ENCODE data around the gene MSH6.

MSH6 gene

GRCh38 chr2:47783486-47784351 is 774 bp downstream of the MSH6 start:
- in situ Hi-C loops (cut with MboI; ENCODE audit: low sequenced_read_pairs) = no loop called here

- in situ Hi-C loops (cut with MboI; ENCODE audit: low sequenced_read_pairs) = no loop called here
Observed at GRCh38 chr2:47784352-47784851, 1.5 kb downstream of the MSH6 start.

- in situ Hi-C loops (cut with MboI; ENCODE audit: low sequenced_read_pairs) = no loop called here
Observed at GRCh38 chr2:47785986-47786385, 3.0 kb downstream of the MSH6 start.

GRCh38 chr2:47796090-47796697 is 13.2 kb downstream of the MSH6 start:
- in situ Hi-C loops (cut with MboI; ENCODE audit: low sequenced_read_pairs) = no loop called here

GRCh38 chr2:47798631-47799030 is 15.7 kb downstream of the MSH6 start:
- in situ Hi-C loops (cut with MboI; ENCODE audit: low sequenced_read_pairs) = no loop called here

GRCh38 chr2:47799031-47799609 is 16.2 kb downstream of the MSH6 start:
- in situ Hi-C loops (cut with MboI; ENCODE audit: low sequenced_read_pairs) = no loop called here

- in situ Hi-C loops (cut with MboI; ENCODE audit: low sequenced_read_pairs) = no loop called here
Observed at GRCh38 chr2:47801118-47801517, 18.2 kb downstream of the MSH6 start.

GRCh38 chr2:47803363-47803762 is 20.4 kb downstream of the MSH6 start:
- in situ Hi-C loops (cut with MboI; ENCODE audit: low sequenced_read_pairs) = no loop called here

GRCh38 chr2:47803770-47804169 is 20.8 kb downstream of the MSH6 start:
- in situ Hi-C loops (cut with MboI; ENCODE audit: low sequenced_read_pairs) = no loop called here

GRCh38 chr2:47805850-47806249 is 22.9 kb downstream of the MSH6 start:
- in situ Hi-C loops (cut with MboI; ENCODE audit: low sequenced_read_pairs) = no loop called here

- in situ Hi-C loops (cut with MboI; ENCODE audit: low sequenced_read_pairs) = no loop called here
Observed at GRCh38 chr2:47808614-47809013, 25.7 kb downstream of the MSH6 start.

GRCh38 chr2:47809903-47810302 is 27.0 kb downstream of the MSH6 start:
- in situ Hi-C loops (cut with MboI; ENCODE audit: low sequenced_read_pairs) = no loop called here

- in situ Hi-C loops (cut with MboI; ENCODE audit: low sequenced_read_pairs) = no loop called here
Observed at GRCh38 chr2:47810850-47811249, 27.9 kb downstream of the MSH6 start.

- in situ Hi-C loops (cut with MboI; ENCODE audit: low sequenced_read_pairs) = no loop called here
Observed at GRCh38 chr2:47811668-47812067, 28.7 kb downstream of the MSH6 start.

- in situ Hi-C loops (cut with MboI; ENCODE audit: low sequenced_read_pairs) = no loop called here
Observed at GRCh38 chr2:47815764-47816163, 32.8 kb downstream of the MSH6 start.

- in situ Hi-C loops (cut with MboI; ENCODE audit: low sequenced_read_pairs) = no loop called here
Observed at GRCh38 chr2:47818777-47819176, 35.8 kb downstream of the MSH6 start.

- in situ Hi-C loops (cut with MboI; ENCODE audit: low sequenced_read_pairs) = no loop called here
Observed at GRCh38 chr2:47819834-47820233, 36.9 kb downstream of the MSH6 start.

GRCh38 chr2:47822518-47822917 is 39.6 kb downstream of the MSH6 start:
- in situ Hi-C loops (cut with MboI; ENCODE audit: low sequenced_read_pairs) = no loop called here

GRCh38 chr2:47833516-47833968 is 50.6 kb downstream of the MSH6 start:
- in situ Hi-C loops (cut with MboI; ENCODE audit: low sequenced_read_pairs) = no loop called here

- in situ Hi-C loops (cut with MboI; ENCODE audit: low sequenced_read_pairs) = no loop called here
Observed at GRCh38 chr2:47838249-47838648, 55.3 kb downstream of the MSH6 start.

- in situ Hi-C loops (cut with MboI; ENCODE audit: low sequenced_read_pairs) = no loop called here
Observed at GRCh38 chr2:47838686-47839085, 55.7 kb downstream of the MSH6 start.

GRCh38 chr2:47842846-47843245 is 59.9 kb downstream of the MSH6 start:
- in situ Hi-C loops (cut with MboI; ENCODE audit: low sequenced_read_pairs) = no loop called here
